ENCODE measurements around the gene SDK1.

SDK1 gene

DNA sequence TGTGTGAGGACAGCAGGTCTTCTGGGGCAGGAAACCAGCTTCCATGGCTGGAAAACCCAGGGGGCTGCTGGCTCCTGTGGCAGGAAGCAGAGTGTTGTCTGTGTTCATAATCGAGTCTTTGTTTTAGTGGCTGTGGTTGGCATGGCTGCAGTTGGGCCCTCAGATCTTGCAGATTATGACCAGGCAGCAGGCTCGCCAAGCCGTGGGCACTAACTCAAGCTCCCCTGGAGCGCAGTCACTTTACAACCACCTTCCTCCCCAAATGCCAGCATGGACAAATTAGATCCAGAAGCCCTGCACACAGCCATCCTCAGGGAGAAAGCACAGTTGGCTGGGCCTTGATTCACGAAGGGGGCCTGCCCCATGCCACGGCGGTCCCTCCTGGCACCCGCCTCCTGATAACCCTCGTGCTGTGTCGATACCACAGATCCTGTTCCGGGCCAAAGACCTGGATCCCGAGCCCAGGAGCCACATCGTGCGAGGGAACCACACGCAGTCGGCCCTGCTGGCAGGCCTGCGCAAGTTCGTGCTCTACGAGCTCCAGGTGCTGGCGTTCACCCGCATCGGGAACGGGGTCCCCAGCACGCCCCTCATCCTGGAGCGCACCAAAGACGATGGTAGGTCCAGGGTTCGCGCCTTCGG lies 828.5 kb downstream of the SDK1 start:
- DNase-seq = no peak

DNA sequence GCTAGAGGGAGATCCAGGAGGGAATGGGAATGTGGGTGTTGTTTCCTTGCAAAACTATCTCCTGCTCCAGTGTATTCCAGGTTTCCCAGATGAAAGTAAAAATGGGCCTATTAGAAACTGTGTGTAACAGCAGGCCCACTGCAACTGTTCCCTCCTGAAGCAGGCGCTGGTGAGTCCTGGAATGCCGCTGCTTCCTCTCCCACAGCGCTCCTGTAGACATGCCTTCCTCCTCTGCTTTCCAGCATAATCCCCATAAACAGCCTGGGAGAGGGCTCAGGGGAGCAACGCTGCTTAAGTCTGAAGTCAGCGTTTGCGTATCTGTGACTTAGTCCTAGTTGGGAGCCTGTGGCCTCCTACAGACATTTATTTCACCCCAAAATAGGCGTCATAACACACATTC lies 830.0 kb downstream of the SDK1 start:
- no peak for DNase-seq

GRCh38 chr7:4132221-4132620 lies 831.2 kb downstream of the SDK1 start:
- no peak for DNase-seq

DNA sequence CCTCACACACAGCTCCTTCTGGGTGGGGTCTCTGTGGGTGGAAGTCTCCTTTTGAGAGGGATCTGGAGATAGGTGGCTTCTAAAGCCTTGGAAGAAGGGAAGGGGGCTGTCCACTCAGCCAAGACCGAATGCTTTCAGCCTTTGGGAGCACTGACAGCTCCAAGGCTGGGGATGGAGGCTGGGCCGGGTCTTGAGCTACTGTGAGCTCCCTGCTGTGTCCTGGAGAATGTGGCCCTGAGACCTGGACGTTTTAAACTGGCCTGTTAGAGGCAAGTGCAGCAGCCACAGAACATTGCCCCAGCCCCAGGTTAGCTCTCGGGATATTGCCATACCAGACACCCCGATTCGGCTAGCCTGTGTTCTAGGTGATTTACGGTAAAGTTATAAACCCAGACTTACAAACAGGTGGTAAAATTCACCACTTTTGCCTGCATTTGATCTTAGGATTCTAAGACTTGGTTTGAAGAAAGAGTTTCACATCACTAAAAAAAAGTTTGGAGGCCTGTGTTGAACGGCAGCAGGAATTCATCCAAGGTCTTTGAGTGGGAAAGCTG lies 832.5 kb downstream of the SDK1 start:
- no peak for DNase-seq

GRCh38 chr7:4134204-4134603 lies 833.2 kb downstream of the SDK1 start:
- DNase-seq = no peak

- DNase-seq = no peak
Measured at GRCh38 chr7:4134631-4135030, 833.6 kb downstream of the SDK1 start.

GRCh38 chr7:4135301-4135700 lies 834.2 kb downstream of the SDK1 start:
- no peak for DNase-seq

DNA sequence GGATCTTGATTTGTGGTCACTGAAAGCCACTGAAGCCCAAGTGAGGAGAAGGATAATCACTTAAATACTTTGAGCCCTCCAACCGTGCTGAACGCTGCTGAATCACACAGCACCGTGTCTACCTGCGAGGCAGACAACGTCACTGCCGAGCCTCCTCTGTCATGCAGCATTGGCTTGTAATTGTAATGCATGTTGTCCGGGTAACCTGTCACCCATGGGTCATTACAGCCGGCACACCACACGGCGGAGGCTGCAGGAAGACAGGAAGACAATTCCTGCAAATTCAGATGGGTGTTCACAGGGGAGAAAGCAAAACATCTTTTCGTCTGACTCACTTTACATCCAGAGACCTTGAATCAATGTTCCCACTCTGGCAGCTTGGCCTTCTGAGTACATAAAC lies 835.0 kb downstream of the SDK1 start:
- DNase-seq = no peak

DNA sequence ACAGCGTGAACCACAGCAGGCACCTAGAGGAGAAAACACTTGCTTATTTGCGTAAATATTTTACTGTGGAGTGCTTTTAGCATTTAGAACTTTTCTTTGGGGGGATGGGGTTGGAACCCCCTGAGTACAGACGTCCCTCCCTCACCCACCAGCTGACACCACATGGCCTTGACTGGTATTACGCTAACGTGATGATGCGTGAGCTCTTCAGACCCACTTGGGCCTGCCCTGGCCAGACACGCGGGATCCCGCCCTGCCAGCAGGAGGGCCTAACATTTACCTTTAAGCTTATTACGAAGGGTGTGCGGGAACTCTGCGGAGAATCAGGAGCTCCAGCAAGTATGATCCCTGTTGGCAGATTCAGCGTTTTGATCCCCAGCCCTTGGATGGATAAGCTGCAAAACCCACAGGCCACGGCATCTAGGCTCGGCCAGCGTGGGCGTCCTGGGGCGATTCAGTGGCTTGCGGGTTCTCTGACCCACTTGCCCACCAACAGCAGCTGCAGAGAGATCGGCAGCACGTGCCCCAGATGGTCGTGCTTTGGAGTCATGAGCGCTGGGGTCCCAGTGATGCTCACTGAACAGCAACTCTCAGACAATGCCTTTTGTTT lies 835.6 kb downstream of the SDK1 start:
- DNase-seq = no peak

DNA sequence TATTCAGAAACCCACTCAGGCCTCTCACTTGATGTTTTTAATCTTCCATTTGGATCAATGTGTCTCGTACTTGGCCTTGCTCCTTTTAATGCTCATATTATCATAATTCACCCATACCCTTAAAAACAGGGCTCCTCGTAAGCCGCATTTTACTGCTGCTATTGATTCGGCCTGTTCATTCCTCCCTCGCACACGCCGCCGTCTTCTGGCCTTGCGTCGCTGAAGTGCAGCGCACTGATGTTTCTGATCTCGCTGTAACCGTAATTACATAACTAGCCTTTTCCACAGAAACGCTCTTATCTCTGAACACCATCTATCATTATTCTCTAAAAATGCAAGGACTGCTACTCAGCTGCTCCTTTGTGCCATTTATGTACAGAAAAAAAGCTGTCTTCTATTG lies 836.5 kb downstream of the SDK1 start:
- no peak for DNase-seq

DNA sequence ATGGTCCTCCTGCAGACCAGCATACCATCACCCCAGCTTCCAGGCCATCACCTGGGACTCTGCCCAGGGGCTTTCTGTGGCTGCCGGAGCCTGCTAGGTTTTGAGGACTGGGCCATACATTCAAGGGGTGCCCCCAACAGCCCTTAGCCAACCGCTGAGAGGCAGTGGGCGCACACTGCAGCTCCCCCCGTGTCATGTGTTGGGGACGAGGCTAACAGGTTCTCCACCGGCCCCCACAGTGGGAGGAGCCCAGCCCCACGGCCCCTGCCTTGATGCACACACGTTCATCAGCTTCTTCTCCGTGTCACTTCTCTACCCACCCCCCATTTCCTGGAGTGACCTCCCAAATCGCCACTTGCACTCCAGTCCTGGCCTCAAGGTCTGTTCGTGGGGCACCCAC lies 837.8 kb downstream of the SDK1 start:
- DNase-seq = no peak

DNA sequence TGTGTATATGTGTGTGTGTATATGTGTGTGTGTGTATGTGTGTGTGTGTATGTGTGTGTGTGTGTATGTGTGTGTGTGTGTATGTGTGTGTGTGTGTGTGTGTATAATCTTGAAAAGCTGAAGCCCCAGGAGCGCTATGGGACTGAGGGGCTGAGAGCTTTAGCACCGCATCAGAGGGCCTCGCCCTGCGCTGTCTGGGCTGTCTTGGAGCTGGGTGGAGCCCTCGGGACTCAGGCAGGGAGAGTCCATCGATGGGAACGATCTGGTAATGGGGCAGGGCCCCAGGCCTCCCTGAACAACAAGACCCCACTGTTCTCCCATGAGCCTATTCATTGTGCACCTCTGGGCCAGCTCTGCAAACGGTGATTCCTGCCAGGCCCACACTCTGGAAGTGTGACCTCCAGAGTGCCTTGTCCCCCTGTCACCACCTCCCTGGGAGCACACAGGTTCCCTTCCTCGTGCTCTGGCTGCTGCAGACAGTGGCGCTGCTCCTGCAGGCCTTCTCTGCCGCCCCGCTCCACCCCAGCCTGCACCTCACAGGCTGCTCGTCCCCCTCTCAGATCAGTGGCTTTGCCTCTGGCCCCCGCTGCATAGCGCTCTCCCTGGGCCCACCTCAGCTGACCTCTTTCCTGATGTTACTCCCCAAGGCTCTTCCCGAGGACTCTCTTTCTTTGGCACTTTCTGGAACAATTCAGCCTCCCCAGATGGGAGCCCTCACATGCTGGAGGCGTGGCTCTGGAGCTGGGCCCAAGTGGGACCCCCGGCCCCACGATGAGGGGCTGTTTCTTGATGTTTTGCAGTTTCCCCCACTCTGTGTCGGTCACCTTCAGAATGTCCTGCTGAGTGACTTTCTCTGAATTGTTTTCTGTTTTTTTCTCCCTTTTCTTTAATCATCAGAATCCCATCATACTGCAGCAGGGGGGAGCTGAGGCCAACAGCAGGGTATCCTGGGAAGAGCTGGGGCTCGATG lies 838.9 kb downstream of the SDK1 start:
- no peak for DNase-seq

GRCh38 chr7:4140933-4141332 lies 839.9 kb downstream of the SDK1 start:
- no peak for DNase-seq

DNA sequence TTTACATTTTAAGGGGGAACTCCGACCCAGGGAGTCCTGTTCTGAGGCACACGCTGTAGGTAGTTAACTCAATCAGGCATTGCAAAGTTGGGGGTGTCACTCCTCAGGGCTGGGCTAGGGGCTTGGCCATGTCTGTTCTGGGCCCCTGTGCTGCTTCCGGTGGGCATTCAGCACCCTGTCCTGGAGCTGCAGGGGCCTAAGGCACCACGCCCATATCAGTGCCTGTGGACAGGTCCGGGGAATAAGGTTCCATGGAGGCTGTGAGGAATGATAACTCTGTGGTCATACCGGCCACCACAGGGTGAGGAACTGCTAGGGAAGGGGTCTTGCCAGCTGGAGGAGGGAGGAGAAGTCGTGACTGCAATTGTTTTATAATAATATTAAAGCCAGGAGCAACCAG lies 842.0 kb downstream of the SDK1 start:
- no peak for DNase-seq

DNA sequence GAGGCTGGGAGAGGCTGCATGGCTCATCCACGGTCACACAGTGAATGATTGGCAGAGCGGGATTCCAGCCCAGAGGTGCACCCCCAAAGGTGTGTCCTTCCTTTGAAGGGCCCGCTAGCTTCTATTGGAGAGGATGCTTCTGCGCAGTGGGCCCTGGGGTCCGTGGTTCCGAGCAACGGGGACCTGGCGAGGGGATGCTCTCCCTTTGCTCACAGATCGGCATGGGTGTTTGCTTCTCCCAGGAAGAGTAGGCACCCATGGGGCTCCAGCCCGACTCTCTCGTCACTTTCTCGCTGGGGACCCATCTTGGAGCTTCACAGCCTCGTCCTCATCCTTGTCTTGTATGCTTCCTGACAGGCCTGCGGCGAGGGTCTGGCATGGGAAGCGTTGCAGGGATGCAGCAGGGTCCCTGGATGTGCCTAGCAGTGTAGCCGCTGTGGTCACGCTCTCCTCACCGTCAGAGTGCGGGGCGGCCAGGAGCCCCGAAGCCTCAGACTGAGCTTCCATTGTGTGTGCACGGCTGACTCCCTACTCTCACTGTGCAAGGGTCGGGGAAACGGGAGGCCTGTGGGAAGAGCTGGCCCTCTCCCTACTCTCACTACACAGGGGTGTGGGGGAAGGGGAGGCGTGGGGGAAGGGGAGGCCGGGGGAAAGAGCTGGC lies 842.6 kb downstream of the SDK1 start:
- no peak for DNase-seq

DNA sequence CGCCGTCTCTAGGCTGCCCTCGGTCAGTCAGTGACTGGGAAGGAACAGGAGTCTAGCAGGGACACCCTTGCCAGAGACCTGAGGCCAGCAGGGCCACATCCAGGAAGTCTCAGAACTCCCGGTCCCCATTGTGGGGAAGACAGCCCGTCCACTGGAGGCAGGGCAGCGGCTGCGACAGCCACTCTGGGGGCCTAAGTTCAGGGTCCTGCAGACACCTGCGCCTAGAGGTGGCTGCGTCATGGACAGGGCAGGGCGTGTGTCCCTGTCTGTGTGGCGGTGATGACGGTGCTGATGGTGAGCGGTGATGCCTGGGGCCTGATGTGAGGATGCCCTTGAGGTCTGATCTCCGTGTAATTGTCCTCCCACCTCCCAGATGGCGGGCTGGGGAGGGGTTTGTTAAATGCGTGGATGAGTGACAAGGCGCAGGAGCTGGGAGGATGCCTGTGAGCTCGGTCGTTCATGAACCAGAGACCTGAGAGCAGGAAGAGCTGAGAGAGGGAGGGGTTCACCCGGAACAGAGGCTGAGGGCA lies 843.2 kb downstream of the SDK1 start:
- no peak for DNase-seq

- DNase-seq = no peak
Measured at GRCh38 chr7:4144811-4145510, 843.9 kb downstream of the SDK1 start.

- no peak for DNase-seq
Measured at GRCh38 chr7:4145576-4145975, 844.5 kb downstream of the SDK1 start.

DNA sequence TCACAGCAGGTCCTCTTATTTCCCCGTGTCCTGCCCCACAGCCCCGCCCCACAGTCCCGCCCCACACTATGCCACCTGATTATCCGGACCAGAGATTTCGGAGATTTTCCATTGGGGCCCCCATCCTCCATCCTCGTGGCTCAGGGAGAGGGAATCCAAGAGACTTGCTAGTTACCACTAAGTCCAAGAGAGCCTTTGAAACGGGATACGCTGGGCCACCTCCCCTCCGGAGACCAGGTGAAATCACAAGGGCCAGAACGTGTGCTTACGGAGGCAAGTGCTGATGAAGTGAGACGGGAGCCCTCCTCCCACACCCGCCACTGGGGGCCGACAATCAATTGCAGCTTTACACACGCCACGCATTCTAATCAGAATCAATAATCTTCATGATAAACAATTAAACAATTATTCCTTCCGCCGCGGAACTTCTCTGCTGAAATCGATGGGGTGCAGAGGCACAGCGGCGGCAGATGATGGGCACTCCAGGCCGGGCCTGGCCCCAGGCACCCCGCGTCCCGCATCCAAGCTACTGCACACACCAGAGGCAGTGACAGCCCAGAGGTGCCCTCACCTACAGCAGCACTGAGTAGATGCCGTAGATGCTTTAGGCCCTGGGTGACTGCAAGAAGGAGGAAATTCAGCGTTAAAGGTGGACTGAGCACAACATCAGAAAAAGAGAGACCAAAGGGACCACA lies 847.0 kb downstream of the SDK1 start:
- DNase-seq = no peak

DNA sequence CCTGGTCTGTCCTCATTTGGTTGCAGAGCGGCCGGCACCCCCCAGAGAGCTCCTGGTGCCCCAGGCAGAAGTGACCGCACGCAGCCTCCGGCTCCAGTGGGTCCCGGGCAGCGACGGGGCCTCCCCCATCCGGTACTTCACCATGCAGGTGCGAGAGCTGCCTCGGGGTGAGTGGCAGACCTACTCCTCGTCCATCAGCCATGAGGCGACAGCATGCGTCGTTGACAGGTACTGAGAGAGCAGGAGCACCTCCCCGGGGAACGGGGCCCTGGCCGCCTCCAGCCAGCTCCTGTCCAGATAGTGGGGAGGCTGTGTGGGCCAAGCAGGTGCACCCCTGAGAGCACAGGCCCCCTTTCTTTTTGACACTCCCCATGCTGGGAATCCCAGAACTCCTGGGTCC lies 848.2 kb downstream of the SDK1 start:
- DNase-seq = no peak

GRCh38 chr7:4149645-4150044 lies 848.6 kb downstream of the SDK1 start:
- DNase-seq = no peak

DNA sequence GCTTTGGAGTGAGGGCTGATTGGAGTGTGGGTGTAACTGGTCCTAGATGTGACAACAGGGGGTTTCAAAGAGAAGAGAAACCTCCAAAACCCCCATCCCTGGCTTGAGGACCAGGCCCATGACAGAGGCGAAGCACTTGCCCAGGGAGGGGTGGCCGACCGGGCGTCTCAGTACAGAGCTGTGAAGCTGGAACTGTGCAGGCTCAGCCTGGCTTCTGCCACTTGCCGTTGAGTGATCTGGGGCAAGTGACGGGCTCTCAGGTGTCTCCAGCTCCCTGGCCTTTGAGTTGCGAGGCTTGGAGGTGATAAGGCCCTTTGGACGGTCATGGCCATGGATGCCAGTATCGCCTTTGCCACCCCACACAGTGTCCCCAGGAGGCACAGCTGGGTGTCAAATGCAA lies 849.7 kb downstream of the SDK1 start:
- no peak for DNase-seq

Data from NCI-H2171 (cell line).